ENCODE data around the gene PEX10. TPM values are rescaled to one million over a fixed set of nuclear protein-coding genes. Genes with fewer than 3 reads are reported as not detected.

Gene PEX10
- total RNA-seq, 5 donors from 2014 or later (not counting 1 experiment from before 2014, with no cell fraction given) = 11.7 to 13.2 (median 12.2) TPM

DNA sequence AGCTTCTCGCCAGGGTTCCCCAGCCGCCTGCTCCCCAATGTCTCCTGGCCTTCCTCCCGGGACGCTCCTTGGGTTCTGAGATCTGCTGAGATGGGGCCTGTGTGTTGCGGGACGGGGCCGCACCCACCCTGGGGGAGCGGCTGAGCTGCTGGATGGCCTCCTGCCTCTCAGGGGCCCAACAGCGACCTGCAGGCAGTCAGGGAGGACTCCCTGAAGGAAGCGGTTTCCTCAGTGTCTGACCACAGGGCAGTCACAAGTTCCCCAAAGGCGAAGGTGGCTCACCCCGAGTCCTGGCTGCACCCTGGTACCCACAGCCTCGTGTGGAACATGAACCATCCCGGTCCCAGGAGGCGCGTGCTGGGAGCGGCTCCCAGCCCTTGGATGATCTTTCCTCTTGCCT lies 45.1 kb upstream of the PEX10 start:
- Mint-ChIP-seq H3K27me3 (no peaks in the 10 kb centered on the region), H3K27ac (no peak overlapping the region), H3K4me3 (no peak overlapping the region), H3K36me3 (no peaks in the 10 kb centered on the region), H3K9me3 (no peaks in the 10 kb centered on the region), H3K4me1 (peaks cover 0 to 2% (median 2%) of the 10 kb centered on the region in 3 donors)
- Histone ChIP-seq H3K27me3 (replicated peaks in 1 of 2; ENCODE audit: control insufficient read depth in 2 of 2, extremely low read depth in 1 of 2, insufficient read depth in 2 of 2, low read length in 1 of 2) (peaks cover 0 to 11% of the 10 kb centered on the region in 2 experiments), H3K4me3 (ENCODE audit: control insufficient read depth in 1 of 2, extremely low read depth in 1 of 2, low read length in 1 of 2) (no peak overlapping the region), H3K36me3 (ENCODE audit: control insufficient read depth in 2 of 2, extremely low read depth in 1 of 2, insufficient read depth in 1 of 2, low read length in 1 of 2) (no peaks in the 10 kb centered on the region), H3K4me1 (ENCODE audit: control insufficient read depth in 1 of 2, extremely low read depth in 1 of 2, insufficient read depth in 2 of 2, low read length in 2 of 2) (no peaks in the 10 kb centered on the region), H3K9me3 (no peaks in the 10 kb centered on the region), H3K27ac (ENCODE audit: low read length) (no peak overlapping the region)
- no peak for DNase-seq
- no peak for ATAC-seq (replicated peaks in 1 of 4)
- ChIA-PET POLR2A (no interaction called here), CTCF (interaction anchor here in 1 of 2 donors (0.6 kb wide), 1 partner anchor 338 kb away, joined by 3 read pairs; no protein-coding TSS in a partner anchor)
- 77% methylated on average over 17 of the region's 17 CpGs for WGBS (ENCODE audit: insufficient coverage)

DNA sequence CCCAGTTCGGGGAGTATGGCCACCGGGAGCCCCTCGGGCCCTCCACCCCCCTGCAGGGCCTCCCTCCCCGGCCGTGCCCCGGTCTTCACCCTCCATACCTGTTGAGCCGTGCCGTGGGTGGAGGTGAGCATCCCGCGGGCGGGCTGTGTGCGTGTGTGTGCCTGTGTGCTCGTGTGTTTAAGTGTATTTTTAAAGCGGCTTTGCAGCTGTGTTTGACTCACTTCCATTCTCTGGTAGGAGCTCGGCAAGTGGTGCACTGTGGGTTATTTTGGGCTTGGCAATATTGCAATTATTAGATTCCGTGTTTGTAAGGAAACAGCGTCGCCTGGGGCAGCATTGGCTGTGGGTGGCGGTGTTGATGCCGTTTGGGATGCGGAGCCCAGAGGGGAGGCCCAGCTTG lies 43.4 kb upstream of the PEX10 start:
- WGBS (ENCODE audit: insufficient coverage) = 89% methylated on average over 12 of the region's 21 CpGs
- Mint-ChIP-seq H3K4me3 (no peak overlapping the region), H3K27me3 (no peaks in the 10 kb centered on the region), H3K27ac (no peak overlapping the region), H3K36me3 (no peaks in the 10 kb centered on the region), H3K9me3 (no peaks in the 10 kb centered on the region), H3K4me1 (peaks cover 0 to 2% (median 2%) of the 10 kb centered on the region in 3 donors)
- ChIA-PET CTCF (no interaction called here), POLR2A (no interaction called here)
- no peaks in the 10 kb centered on the region for H3K36me3 ChIP-seq (ENCODE audit: control insufficient read depth in 2 of 2, extremely low read depth in 1 of 2, insufficient read depth in 1 of 2, low read length in 1 of 2)
- no peak overlapping the region for H3K4me3 ChIP-seq (ENCODE audit: control insufficient read depth in 1 of 2, extremely low read depth in 1 of 2, low read length in 1 of 2)
- H3K4me1 ChIP-seq (ENCODE audit: control insufficient read depth in 1 of 2, extremely low read depth in 1 of 2, insufficient read depth in 2 of 2, low read length in 2 of 2) = no peaks in the 10 kb centered on the region
- ATAC-seq (replicated peaks in 1 of 4) (no peak), DNase-seq (no peak)
- H3K27ac ChIP-seq (ENCODE audit: low read length) = no peak overlapping the region
- H3K27me3 ChIP-seq (replicated peaks in 1 of 2; ENCODE audit: control insufficient read depth in 2 of 2, extremely low read depth in 1 of 2, insufficient read depth in 2 of 2, low read length in 1 of 2) = peaks cover 0 to 6% of the 10 kb centered on the region in 2 experiments
- H3K9me3 ChIP-seq = no peaks in the 10 kb centered on the region

DNA sequence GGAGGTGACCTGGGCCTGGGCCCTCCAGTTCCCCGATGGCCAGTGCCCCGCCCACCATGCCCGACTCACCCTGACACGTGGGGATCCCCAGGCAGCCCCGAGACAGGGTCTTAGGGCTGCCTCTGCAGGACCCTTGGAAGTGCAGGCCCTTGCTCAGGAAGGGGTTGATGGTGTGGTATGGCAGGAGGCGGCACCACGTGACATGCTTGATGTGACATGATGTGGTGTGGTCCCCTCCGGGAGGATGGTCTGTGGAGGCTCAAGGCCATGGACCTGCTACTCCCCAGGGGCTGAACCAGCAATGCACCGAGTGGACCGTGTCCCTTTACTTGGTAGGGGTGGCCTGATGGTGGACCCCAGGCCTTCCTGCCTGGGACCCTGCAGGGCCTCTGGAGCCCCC lies 41.9 kb upstream of the PEX10 start:
- no peaks in the 10 kb centered on the region for H3K4me1 ChIP-seq (ENCODE audit: control insufficient read depth in 1 of 2, extremely low read depth in 1 of 2, insufficient read depth in 2 of 2, low read length in 2 of 2)
- POLR2A ChIA-PET = no interaction called here
- 87% methylated on average over 10 of the region's 10 CpGs for WGBS (ENCODE audit: insufficient coverage)
- no peak overlapping the region for H3K27ac ChIP-seq (ENCODE audit: low read length)
- H3K4me1 Mint-ChIP-seq = peaks cover 0 to 2% (median 2%) of the 10 kb centered on the region in 3 donors
- no peaks in the 10 kb centered on the region for H3K36me3 ChIP-seq (ENCODE audit: control insufficient read depth in 2 of 2, extremely low read depth in 1 of 2, insufficient read depth in 1 of 2, low read length in 1 of 2)
- ATAC-seq (replicated peaks in 1 of 4) = no peak
- no peaks in the 10 kb centered on the region for H3K27me3 ChIP-seq (replicated peaks in 1 of 2; ENCODE audit: control insufficient read depth in 2 of 2, extremely low read depth in 1 of 2, insufficient read depth in 2 of 2, low read length in 1 of 2)
- H3K27ac Mint-ChIP-seq = no peak overlapping the region
- no peaks in the 10 kb centered on the region for H3K9me3 ChIP-seq
- H3K4me3 Mint-ChIP-seq = no peak overlapping the region
- H3K9me3 Mint-ChIP-seq = no peaks in the 10 kb centered on the region
- no peak for DNase-seq
- CTCF ChIA-PET = no interaction called here
- H3K36me3 Mint-ChIP-seq = no peaks in the 10 kb centered on the region
- H3K4me3 ChIP-seq (ENCODE audit: control insufficient read depth in 1 of 2, extremely low read depth in 1 of 2, low read length in 1 of 2) = no peak overlapping the region
- no peaks in the 10 kb centered on the region for H3K27me3 Mint-ChIP-seq

DNA sequence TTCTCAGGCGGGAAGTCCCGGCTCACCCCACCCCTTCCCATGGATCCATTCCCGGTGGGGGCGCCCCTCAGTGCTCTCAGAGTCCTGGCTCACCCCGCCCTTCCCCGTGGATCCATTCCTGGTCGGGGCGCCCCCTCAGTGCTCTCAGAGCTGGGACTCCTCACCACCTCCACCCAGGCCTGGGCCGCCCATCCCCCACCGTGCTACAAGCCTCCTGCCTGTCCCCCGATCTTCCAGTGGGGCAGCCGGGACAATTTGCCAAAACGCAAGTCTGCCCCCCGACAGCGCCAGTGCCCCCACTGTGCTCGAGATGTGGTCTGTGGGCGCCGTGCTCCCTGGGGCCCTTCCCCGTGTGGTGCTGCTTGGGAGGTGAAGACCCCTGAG lies 40.6 kb upstream of the PEX10 start:
- POLR2A ChIA-PET = no interaction called here
- Mint-ChIP-seq H3K4me3 (no peak overlapping the region), H3K27me3 (no peaks in the 10 kb centered on the region), H3K4me1 (no peaks in the 10 kb centered on the region), H3K9me3 (no peaks in the 10 kb centered on the region), H3K27ac (no peak overlapping the region), H3K36me3 (no peaks in the 10 kb centered on the region)
- Histone ChIP-seq H3K27ac (ENCODE audit: low read length) (no peak overlapping the region), H3K36me3 (ENCODE audit: control insufficient read depth in 2 of 2, extremely low read depth in 1 of 2, insufficient read depth in 1 of 2, low read length in 1 of 2) (no peaks in the 10 kb centered on the region), H3K9me3 (no peaks in the 10 kb centered on the region), H3K4me3 (ENCODE audit: control insufficient read depth in 1 of 2, extremely low read depth in 1 of 2, low read length in 1 of 2) (no peak overlapping the region), H3K4me1 (ENCODE audit: control insufficient read depth in 1 of 2, extremely low read depth in 1 of 2, insufficient read depth in 2 of 2, low read length in 2 of 2) (no peaks in the 10 kb centered on the region), H3K27me3 (replicated peaks in 1 of 2; ENCODE audit: control insufficient read depth in 2 of 2, extremely low read depth in 1 of 2, insufficient read depth in 2 of 2, low read length in 1 of 2) (no peaks in the 10 kb centered on the region)
- 73% methylated on average over 12 of the region's 19 CpGs for WGBS (ENCODE audit: insufficient coverage)
- CTCF ChIA-PET = no interaction called here
- DNase-seq (no peak), ATAC-seq (replicated peaks in 1 of 4) (no peak)

DNA sequence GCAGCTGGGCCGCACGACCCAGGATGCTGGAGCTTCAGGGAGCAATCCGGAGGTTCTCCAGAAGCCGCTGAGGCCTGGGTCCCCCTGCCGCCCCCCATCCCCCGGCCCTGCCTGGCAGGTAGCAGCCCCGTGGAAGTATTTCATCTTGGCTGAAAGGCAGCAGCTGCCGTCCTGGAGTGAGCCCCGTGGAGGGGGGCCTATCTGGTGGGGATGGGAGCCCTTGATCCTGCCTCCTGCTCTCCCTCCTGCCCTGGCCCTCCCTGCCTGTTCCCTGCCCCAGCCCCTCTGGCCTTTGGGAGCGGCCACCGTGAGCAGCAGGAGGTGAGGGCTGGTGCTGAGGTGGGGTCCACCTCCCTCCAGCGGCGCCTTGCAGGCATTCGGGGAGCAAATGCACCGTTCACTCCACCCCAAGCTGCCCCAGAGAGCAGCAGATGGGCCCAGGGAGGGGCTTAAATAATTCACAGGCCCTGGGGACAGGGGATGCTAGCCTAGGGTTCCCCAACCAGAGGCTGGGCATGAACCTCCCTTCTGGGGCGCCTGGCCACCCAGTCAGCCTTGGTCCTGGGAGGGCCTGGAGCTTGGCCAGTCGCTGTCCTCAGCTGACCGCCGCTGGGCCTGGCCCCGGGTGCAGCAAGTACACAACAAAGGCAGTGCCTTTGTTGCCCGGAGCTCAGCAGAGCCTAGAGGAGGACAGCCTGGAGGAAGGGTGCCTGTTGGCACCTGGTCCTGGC lies 40.0 kb upstream of the PEX10 start:
- H3K36me3 Mint-ChIP-seq = no peaks in the 10 kb centered on the region
- H3K36me3 ChIP-seq (ENCODE audit: control insufficient read depth in 2 of 2, extremely low read depth in 1 of 2, insufficient read depth in 1 of 2, low read length in 1 of 2) = no peaks in the 10 kb centered on the region

DNA sequence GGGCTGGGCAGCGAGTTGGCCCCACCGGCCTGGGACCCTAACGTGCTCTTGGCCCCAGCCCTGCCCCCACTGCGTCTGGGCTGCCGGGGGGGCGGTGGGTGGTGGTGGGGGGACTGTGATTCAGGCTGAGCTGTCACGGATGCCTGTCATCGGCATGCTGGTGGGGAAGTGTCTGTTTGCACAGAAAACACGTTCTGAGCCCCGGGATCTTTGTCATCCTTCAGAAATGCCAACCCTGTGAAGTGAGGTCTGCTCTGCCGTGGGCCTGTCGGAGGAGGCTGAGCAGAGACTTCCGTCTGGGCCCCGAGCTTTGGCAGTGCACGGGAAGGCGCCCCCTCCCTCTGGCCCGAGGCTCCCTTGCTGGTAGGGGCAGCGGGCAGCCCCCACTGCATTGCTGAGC lies 39.4 kb upstream of the PEX10 start:
- CTCF ChIA-PET = no interaction called here
- Histone ChIP-seq H3K27ac (ENCODE audit: low read length) (no peak overlapping the region), H3K27me3 (replicated peaks in 1 of 2; ENCODE audit: control insufficient read depth in 2 of 2, extremely low read depth in 1 of 2, insufficient read depth in 2 of 2, low read length in 1 of 2) (no peaks in the 10 kb centered on the region), H3K9me3 (no peaks in the 10 kb centered on the region), H3K4me1 (ENCODE audit: control insufficient read depth in 1 of 2, extremely low read depth in 1 of 2, insufficient read depth in 2 of 2, low read length in 2 of 2) (no peaks in the 10 kb centered on the region), H3K4me3 (ENCODE audit: control insufficient read depth in 1 of 2, extremely low read depth in 1 of 2, low read length in 1 of 2) (no peak overlapping the region), H3K36me3 (ENCODE audit: control insufficient read depth in 2 of 2, extremely low read depth in 1 of 2, insufficient read depth in 1 of 2, low read length in 1 of 2) (no peaks in the 10 kb centered on the region)
- no peaks in the 10 kb centered on the region for H3K27me3 Mint-ChIP-seq
- H3K9me3 Mint-ChIP-seq = no peaks in the 10 kb centered on the region
- no peak overlapping the region for H3K4me3 Mint-ChIP-seq
- POLR2A ChIA-PET = no interaction called here
- 34% methylated on average over 11 of the region's 18 CpGs for WGBS (ENCODE audit: insufficient coverage)
- no peak for DNase-seq
- ATAC-seq (replicated peaks in 1 of 4) = no peak
- H3K27ac Mint-ChIP-seq = no peak overlapping the region
- no peaks in the 10 kb centered on the region for H3K4me1 Mint-ChIP-seq
- no peaks in the 10 kb centered on the region for H3K36me3 Mint-ChIP-seq

More for the DNA sequence above, 40.0 kb upstream of the PEX10 start:
- no peak overlapping the region for H3K27ac ChIP-seq (ENCODE audit: low read length)
- no peak overlapping the region for H3K27ac Mint-ChIP-seq
- H3K9me3 ChIP-seq = no peaks in the 10 kb centered on the region
- WGBS (ENCODE audit: insufficient coverage) = 86% methylated on average over 17 of the region's 21 CpGs
- no peaks in the 10 kb centered on the region for H3K27me3 Mint-ChIP-seq
- ChIA-PET POLR2A (no interaction called here), CTCF (no interaction called here)
- no peaks in the 10 kb centered on the region for H3K4me1 ChIP-seq (ENCODE audit: control insufficient read depth in 1 of 2, extremely low read depth in 1 of 2, insufficient read depth in 2 of 2, low read length in 2 of 2)
- no peaks in the 10 kb centered on the region for H3K9me3 Mint-ChIP-seq
- no peaks in the 10 kb centered on the region for H3K4me1 Mint-ChIP-seq
- DNase-seq = no peak
- no peak overlapping the region for H3K4me3 ChIP-seq (ENCODE audit: control insufficient read depth in 1 of 2, extremely low read depth in 1 of 2, low read length in 1 of 2)
- no peaks in the 10 kb centered on the region for H3K27me3 ChIP-seq (replicated peaks in 1 of 2; ENCODE audit: control insufficient read depth in 2 of 2, extremely low read depth in 1 of 2, insufficient read depth in 2 of 2, low read length in 1 of 2)
- no peak for ATAC-seq (replicated peaks in 1 of 4)
- no peak overlapping the region for H3K4me3 Mint-ChIP-seq

All from T-cell (primary cell).